ENCODE results near the gene TUSC2.

The TUSC2 gene

GRCh38 chr3:50350527-50351322, 22.7 kb upstream of the TUSC2 start, which contains the start of the genes CYB561D2 and NPRL2:
TSS of gene CYB561D2 (plus strand) at chr3:50350862. CDS start at chr3:50351434, 572 bp downstream.
TSS of gene NPRL2 (minus strand) at chr3:50350775. CDS start at chr3:50350652, 123 bp downstream.
- TF ChIP-seq CSDC2 (CRISPR knock-in tag; IDR thresholded peaks at IDR 0.05), result peak; percentile 31; the same call in 1 of the 2 replicates
- TF ChIP-seq ISL1 (CRISPR knock-in tag; IDR thresholded peaks at IDR 0.05), result no peak
- TF ChIP-seq ESRRG (CRISPR knock-in tag; IDR thresholded peaks at IDR 0.05), result no peak
- TF ChIP-seq ZNF8 (CRISPR knock-in tag; IDR thresholded peaks at IDR 0.05), result no peak
- TF ChIP-seq CREB5 (CRISPR knock-in tag; IDR thresholded peaks at IDR 0.05; ENCODE audit: low read depth), result no peak
- TF ChIP-seq RARB (CRISPR knock-in tag; IDR thresholded peaks at IDR 0.05), result no peak

GRCh38 chr3:50350213-50350526, 22.1 kb upstream of the TUSC2 start:
- ATAC-seq, result no peak
- TF ChIP-seq ZNF8 (CRISPR knock-in tag; IDR thresholded peaks at IDR 0.05) (no peak), CSDC2 (CRISPR knock-in tag; IDR thresholded peaks at IDR 0.05) (no peak), ZNF565 (CRISPR knock-in tag; conservative IDR thresholded peaks at IDR 0.05; ENCODE audit: low read depth) (no peak), SNAI2 (CRISPR knock-in tag; IDR thresholded peaks at IDR 0.05) (no peak), OSR1 (CRISPR knock-in tag; IDR thresholded peaks at IDR 0.05) (no peak)

More at GRCh38 chr3:50350527-50351322, 22.7 kb upstream of the TUSC2 start, which contains the start of the genes CYB561D2 and NPRL2:
- ATAC-seq, result peak; percentile 93

DNA sequence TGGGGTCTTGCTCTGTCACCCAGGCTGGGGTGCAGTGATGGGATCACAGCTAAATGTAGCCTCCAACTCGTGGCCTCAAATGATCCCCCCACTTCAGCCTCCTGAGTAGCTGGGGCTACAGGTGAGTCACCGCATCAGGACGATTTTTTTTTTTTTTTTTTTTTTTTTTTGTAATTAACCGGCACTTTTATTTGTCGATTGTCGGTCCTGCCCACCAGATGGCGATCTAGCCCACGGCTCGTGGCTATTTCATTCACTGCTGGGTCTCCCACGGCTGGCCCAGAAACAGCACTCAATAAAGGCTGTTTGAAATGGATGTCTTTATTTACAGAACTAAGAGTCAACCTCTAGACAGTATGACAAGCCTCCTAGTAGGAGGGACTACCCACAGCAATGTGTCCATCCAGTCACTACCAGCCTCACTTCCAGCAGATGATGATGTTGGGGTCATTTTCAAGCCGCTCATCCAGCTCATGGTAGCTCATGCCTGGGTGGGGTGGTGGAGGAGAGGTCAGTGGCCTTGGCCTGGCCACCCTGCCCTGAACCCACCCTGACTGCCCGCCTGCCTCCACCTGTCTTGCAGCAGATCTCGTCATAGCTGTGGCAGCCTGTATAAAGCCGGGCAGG, 19.3 kb upstream of the TUSC2 start:
- peak; percentile 8 for ATAC-seq
- TF ChIP-seq ZNF70 (CRISPR knock-in tag; IDR thresholded peaks at IDR 0.05) (0 out of 2 replicates have a peak, but pooled peaks have one; percentile 20), ZFP30 (CRISPR knock-in tag; IDR thresholded peaks at IDR 0.05) (no peak)

GRCh38 chr3:50345586-50346234, 17.7 kb upstream of the TUSC2 start, which contains the start of gene ZMYND10:
TSS of gene ZMYND10 (minus strand) at chr3:50345732. CDS start at chr3:50345579, 153 bp downstream.
- TF ChIP-seq ZFP30 (CRISPR knock-in tag; IDR thresholded peaks at IDR 0.05) (no peak), ZC3H10 (CRISPR knock-in tag; IDR thresholded peaks at IDR 0.05) (no peak), RARB (CRISPR knock-in tag; IDR thresholded peaks at IDR 0.05) (no peak), ESRRG (CRISPR knock-in tag; IDR thresholded peaks at IDR 0.05) (no peak), ISL1 (CRISPR knock-in tag; IDR thresholded peaks at IDR 0.05) (no peak), GLIS3 (CRISPR knock-in tag; IDR thresholded peaks at IDR 0.05) (no peak), BACH2 (CRISPR knock-in tag; IDR thresholded peaks at IDR 0.05; ENCODE audit: borderline replicate concordance) (no peak), OSR1 (CRISPR knock-in tag; IDR thresholded peaks at IDR 0.05) (no peak), PPARA (CRISPR knock-in tag; IDR thresholded peaks at IDR 0.05; ENCODE audit: borderline replicate concordance) (no peak), CSDC2 (CRISPR knock-in tag; IDR thresholded peaks at IDR 0.05) (no peak), TCF4 (CRISPR knock-in tag; IDR thresholded peaks at IDR 0.05; ENCODE audit: borderline replicate concordance) (no peak), ZNF70 (CRISPR knock-in tag; IDR thresholded peaks at IDR 0.05) (no peak), TOX (CRISPR knock-in tag; IDR thresholded peaks at IDR 0.05; ENCODE audit: borderline replicate concordance) (no peak), ARNTL (CRISPR knock-in tag; IDR thresholded peaks at IDR 0.05; ENCODE audit: borderline replicate concordance, low read depth) (no peak), CREB5 (CRISPR knock-in tag; IDR thresholded peaks at IDR 0.05; ENCODE audit: low read depth) (no peak), CSRNP3 (CRISPR knock-in tag; IDR thresholded peaks at IDR 0.05) (no peak), SNAI2 (CRISPR knock-in tag; IDR thresholded peaks at IDR 0.05) (no peak)
- TF ChIP-seq, protein P1, sequence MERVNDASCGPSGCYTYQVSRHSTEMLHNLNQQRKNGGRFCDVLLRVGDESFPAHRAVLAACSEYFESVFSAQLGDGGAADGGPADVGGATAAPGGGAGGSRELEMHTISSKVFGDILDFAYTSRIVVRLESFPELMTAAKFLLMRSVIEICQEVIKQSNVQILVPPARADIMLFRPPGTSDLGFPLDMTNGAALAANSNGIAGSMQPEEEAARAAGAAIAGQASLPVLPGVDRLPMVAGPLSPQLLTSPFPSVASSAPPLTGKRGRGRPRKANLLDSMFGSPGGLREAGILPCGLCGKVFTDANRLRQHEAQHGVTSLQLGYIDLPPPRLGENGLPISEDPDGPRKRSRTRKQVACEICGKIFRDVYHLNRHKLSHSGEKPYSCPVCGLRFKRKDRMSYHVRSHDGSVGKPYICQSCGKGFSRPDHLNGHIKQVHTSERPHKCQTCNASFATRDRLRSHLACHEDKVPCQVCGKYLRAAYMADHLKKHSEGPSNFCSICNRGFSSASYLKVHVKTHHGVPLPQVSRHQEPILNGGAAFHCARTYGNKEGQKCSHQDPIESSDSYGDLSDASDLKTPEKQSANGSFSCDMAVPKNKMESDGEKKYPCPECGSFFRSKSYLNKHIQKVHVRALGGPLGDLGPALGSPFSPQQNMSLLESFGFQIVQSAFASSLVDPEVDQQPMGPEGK (CRISPR knock-in tag; IDR thresholded peaks at IDR 0.05; ENCODE audit: borderline replicate concordance), result no peak
- TF ChIP-seq, protein P2, sequence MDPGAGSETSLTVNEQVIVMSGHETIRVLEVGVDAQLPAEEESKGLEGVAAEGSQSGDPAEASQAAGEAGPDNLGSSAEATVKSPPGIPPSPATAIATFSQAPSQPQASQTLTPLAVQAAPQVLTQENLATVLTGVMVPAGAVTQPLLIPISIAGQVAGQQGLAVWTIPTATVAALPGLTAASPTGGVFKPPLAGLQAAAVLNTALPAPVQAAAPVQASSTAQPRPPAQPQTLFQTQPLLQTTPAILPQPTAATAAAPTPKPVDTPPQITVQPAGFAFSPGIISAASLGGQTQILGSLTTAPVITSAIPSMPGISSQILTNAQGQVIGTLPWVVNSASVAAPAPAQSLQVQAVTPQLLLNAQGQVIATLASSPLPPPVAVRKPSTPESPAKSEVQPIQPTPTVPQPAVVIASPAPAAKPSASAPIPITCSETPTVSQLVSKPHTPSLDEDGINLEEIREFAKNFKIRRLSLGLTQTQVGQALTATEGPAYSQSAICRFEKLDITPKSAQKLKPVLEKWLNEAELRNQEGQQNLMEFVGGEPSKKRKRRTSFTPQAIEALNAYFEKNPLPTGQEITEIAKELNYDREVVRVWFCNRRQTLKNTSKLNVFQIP (CRISPR knock-in tag; IDR thresholded peaks at IDR 0.05; ENCODE audit: borderline replicate concordance, low read depth), result no peak
- no peak for ATAC-seq

All from SK-N-SH treated with all-trans-retinoic acid at 6 μM for 48 hours (cell line).